CD4-positive, CD25-positive, alpha-beta regulatory T cell (primary cell): Measurements from ENCODE around the gene MPRIP. TPM values are rescaled to one million over a fixed set of nuclear protein-coding genes. Genes with fewer than 3 reads are reported as not detected.

ENCODE experiments used
- ATAC-seq, 2 donors: fragments of 150-1000 bp; cut with Tn5 transposase; one replicate each; pipeline ENCODE4 v1.10.0; 2021; ENCODE audit warnings: low read depth in 2 of 2, moderate number of reproducible peaks in 2 of 2, moderate library complexity in 1 of 2
- DNase-seq, 3 donors: peaks; one replicate each; pipeline versions ENCODE4 v3.0.0 to v3.0.0-alpha.2; 2012 to 2022; ENCODE audit warnings: mixed read lengths in 1 of 3
- H3K27ac ChIP-seq: one replicate; pipeline ENCODE4 v1.7.0; 2013; ENCODE audit warnings: mild to moderate bottlenecking, low read length; ENCODE audit not compliant: insufficient read depth, poor library complexity, severe bottlenecking
- H3K27me3 ChIP-seq: one replicate; pipeline ENCODE4 v1.7.0; 2013; ENCODE audit warnings: low read length; ENCODE audit not compliant: control insufficient read depth, insufficient read depth
- H3K36me3 ChIP-seq: one replicate; pipeline ENCODE4 v1.7.0; 2013; ENCODE audit warnings: mild to moderate bottlenecking, low read length, moderate library complexity; ENCODE audit not compliant: control insufficient read depth, insufficient read depth
- H3K4me1 ChIP-seq: 2 replicates; pipeline ENCODE4 v1.7.0; 2013; ENCODE audit warnings: mild to moderate bottlenecking, low read length; ENCODE audit not compliant: insufficient read depth, control insufficient read depth, poor library complexity, severe bottlenecking
- H3K4me3 ChIP-seq: one replicate; pipeline ENCODE4 v1.7.0; 2013; ENCODE audit warnings: low read depth, mild to moderate bottlenecking, low read length, moderate library complexity
- H3K9me3 ChIP-seq, 2 experiments: 1 replicate in 1 of 2; 2 replicates in 1 of 2; pipeline ENCODE4 v1.7.0; 2013; ENCODE audit warnings: low read length in 2 of 2, mild to moderate bottlenecking in 1 of 2, moderate library complexity in 1 of 2; ENCODE audit not compliant: control insufficient read depth in 2 of 2
- H3K27ac Mint-ChIP-seq, 3 donors: one replicate each; pipeline ENCODE4 v1.8.0; 2020 to 2022; ENCODE audit warnings: mild to moderate bottlenecking in 3 of 3, mixed read lengths in 3 of 3, moderate library complexity in 2 of 3
- H3K27me3 Mint-ChIP-seq: one replicate; pipeline ENCODE4 v1.8.0; 2022; ENCODE audit warnings: mild to moderate bottlenecking, mixed read lengths
- H3K36me3 Mint-ChIP-seq: one replicate; pipeline ENCODE4 v1.8.0; 2020; ENCODE audit warnings: mixed read lengths
- H3K4me1 Mint-ChIP-seq, 4 donors: one replicate each; pipeline ENCODE4 v1.8.0; 2020 to 2022; ENCODE audit warnings: mixed read lengths in 4 of 4, mild to moderate bottlenecking in 1 of 4
- H3K4me3 Mint-ChIP-seq, 4 donors: one replicate each; pipeline ENCODE4 v1.8.0; 2020 to 2022; ENCODE audit warnings: mild to moderate bottlenecking in 4 of 4, mixed read lengths in 4 of 4, moderate library complexity in 3 of 4
- H3K9me3 Mint-ChIP-seq, 7 donors: one replicate each; pipeline ENCODE4 v1.8.0; 2020 to 2022; ENCODE audit warnings: mixed read lengths in 7 of 7, mild to moderate bottlenecking in 3 of 7, moderate library complexity in 2 of 7
- polyA plus RNA-seq, 4 donors: library from polyadenylated mRNA; unstranded; fragments of 300-500 nt; fragmentation: Illumina TruSeq; gene quantifications; one replicate each; pipeline ENCODE4 v1.2.3, GENCODE V29; 2021
- total RNA-seq: library from RNA; stranded (reverse); gene quantifications from one replicate; pipeline ENCODE4 v1.2.3, GENCODE V29; 2022

MPRIP gene
- total and polyA plus RNA-seq, 5 donors from 2014 or later, result 49.0 to 234 (median 58.0) TPM

- Mint-ChIP-seq H3K9me3 (no peaks in the 10 kb centered on the region), H3K4me1 (peaks cover 0 to 13% (median 3%) of the 10 kb centered on the region in 4 donors), H3K4me3 (peak overlapping the region in 1 of 4 donors; percentile 55), H3K36me3 (peaks cover 38% of the 10 kb centered on the region), H3K27ac (no peak overlapping the region), H3K27me3 (no peaks in the 10 kb centered on the region)
- Histone ChIP-seq H3K9me3 (no peaks in the 10 kb centered on the region), H3K27ac (no peak overlapping the region), H3K4me1 (no peaks in the 10 kb centered on the region), H3K4me3 (no peak overlapping the region), H3K27me3 (no peaks in the 10 kb centered on the region), H3K36me3 (peaks cover 75% of the 10 kb centered on the region)
- ATAC-seq, result no peak
- DNase-seq, result no peak
Measured at GRCh38 chr17:17228521-17229279, 186.4 kb downstream of the MPRIP start.

GRCh38 chr17:17229416-17230384 is 187.4 kb downstream of the MPRIP start:
- Mint-ChIP-seq H3K9me3 (no peaks in the 10 kb centered on the region), H3K36me3 (peaks cover 31% of the 10 kb centered on the region), H3K27ac (peak overlapping the region in 1 of 3 donors; percentile 70), H3K4me3 (no peak overlapping the region), H3K4me1 (peaks cover 0 to 21% (median 3%) of the 10 kb centered on the region in 4 donors), H3K27me3 (no peaks in the 10 kb centered on the region)
- Histone ChIP-seq H3K36me3 (peaks cover 66% of the 10 kb centered on the region), H3K9me3 (no peaks in the 10 kb centered on the region), H3K4me1 (no peaks in the 10 kb centered on the region), H3K4me3 (no peak overlapping the region), H3K27ac (no peak overlapping the region), H3K27me3 (no peaks in the 10 kb centered on the region)
- DNase-seq (no peak), ATAC-seq (no peak)

- Histone ChIP-seq H3K9me3 (no peaks in the 10 kb centered on the region), H3K4me3 (no peak overlapping the region), H3K27me3 (no peaks in the 10 kb centered on the region), H3K36me3 (peaks cover 46% of the 10 kb centered on the region), H3K4me1 (peaks cover 16% of the 10 kb centered on the region), H3K27ac (no peak overlapping the region)
- H3K4me1 Mint-ChIP-seq, result peaks cover 9 to 39% (median 19%) of the 10 kb centered on the region in 4 donors
- no peak overlapping the region for H3K27ac Mint-ChIP-seq
- H3K9me3 Mint-ChIP-seq, result no peaks in the 10 kb centered on the region
- H3K36me3 Mint-ChIP-seq, result peaks cover 25% of the 10 kb centered on the region
- H3K4me3 Mint-ChIP-seq, result peak overlapping the region in 1 of 4 donors; percentile 67
- no peaks in the 10 kb centered on the region for H3K27me3 Mint-ChIP-seq
- no peak for DNase-seq
- no peak for ATAC-seq
Measured at GRCh38 chr17:17231621-17232302, 189.5 kb downstream of the MPRIP start.

- H3K9me3 Mint-ChIP-seq, result no peaks in the 10 kb centered on the region
- Histone ChIP-seq H3K36me3 (peaks cover 41% of the 10 kb centered on the region), H3K27ac (no peak overlapping the region), H3K9me3 (no peaks in the 10 kb centered on the region), H3K4me1 (peaks cover 19% of the 10 kb centered on the region), H3K27me3 (no peaks in the 10 kb centered on the region), H3K4me3 (no peak overlapping the region)
- H3K27ac Mint-ChIP-seq, result peak overlapping the region in 2 of 3 donors; percentile 5 to 58
- peak overlapping the region in 2 of 4 donors; percentile 67 to 68 for H3K4me3 Mint-ChIP-seq
- peaks cover 10 to 41% (median 21%) of the 10 kb centered on the region in 4 donors for H3K4me1 Mint-ChIP-seq
- no peak for ATAC-seq
- H3K27me3 Mint-ChIP-seq, result peaks cover 1% of the 10 kb centered on the region
- peaks cover 25% of the 10 kb centered on the region for H3K36me3 Mint-ChIP-seq
- no peak for DNase-seq
Measured at GRCh38 chr17:17232303-17232621, 190.0 kb downstream of the MPRIP start.

GRCh38 chr17:17235212-17236174 is 193.2 kb downstream of the MPRIP start:
- Histone ChIP-seq H3K27ac (peak overlapping the region; percentile 91), H3K4me1 (peaks cover 19% of the 10 kb centered on the region), H3K36me3 (peaks cover 12% of the 10 kb centered on the region), H3K4me3 (peak overlapping the region; percentile 89), H3K9me3 (no peaks in the 10 kb centered on the region), H3K27me3 (no peaks in the 10 kb centered on the region)
- Mint-ChIP-seq H3K27ac (peak overlapping the region; percentile 93 to 99 (median 99)), H3K27me3 (peaks cover 6% of the 10 kb centered on the region), H3K36me3 (peaks cover 10% of the 10 kb centered on the region), H3K4me3 (peak overlapping the region; percentile 96 to 98 (median 98)), H3K9me3 (no peaks in the 10 kb centered on the region), H3K4me1 (peaks cover 15 to 58% (median 30%) of the 10 kb centered on the region in 4 donors)
- DNase-seq (no peak), ATAC-seq (no peak)

- ATAC-seq, result peak in 1 of 2 donors; percentile 1
- Mint-ChIP-seq H3K27me3 (peaks cover 6% of the 10 kb centered on the region), H3K4me3 (peak overlapping the region; percentile 96 to 98 (median 98)), H3K27ac (peak overlapping the region; percentile 93 to 99 (median 99)), H3K4me1 (peaks cover 15 to 58% (median 30%) of the 10 kb centered on the region in 4 donors), H3K36me3 (peaks cover 10% of the 10 kb centered on the region), H3K9me3 (no peaks in the 10 kb centered on the region)
- Histone ChIP-seq H3K36me3 (peaks cover 6% of the 10 kb centered on the region), H3K9me3 (no peaks in the 10 kb centered on the region), H3K27me3 (no peaks in the 10 kb centered on the region), H3K4me1 (peaks cover 19% of the 10 kb centered on the region), H3K27ac (peak overlapping the region; percentile 91), H3K4me3 (peak overlapping the region; percentile 89)
- peak in 1 of 3 donors; percentile 23 for DNase-seq
Measured at GRCh38 chr17:17236295-17237025, 194.2 kb downstream of the MPRIP start.
